ENCODE data around the gene SPATS2L. TPM values are rescaled to one million over a fixed set of nuclear protein-coding genes. Genes with fewer than 3 reads are reported as not detected.

SPATS2L gene
- polyA plus RNA-seq, 1 of the 3 experiments (the other 2 are of a cell fraction) = 86.8 TPM

- TF ChIP-seq PBX3 (IDR thresholded peaks at IDR 0.05) (no peak), SMC3 (IDR thresholded peaks at IDR 0.05; ENCODE audit: low read depth, low read length) (no peak), SIN3A (IDR thresholded peaks at IDR 0.05; ENCODE audit: borderline replicate concordance, low read depth, low read length) (no peak), TCF12 (IDR thresholded peaks at IDR 0.05) (no peak), RXRA (IDR thresholded peaks at IDR 0.05; ENCODE audit: borderline replicate concordance, low read depth) (no peak)
Observed at GRCh38 chr2:200258081-200258480, 48.4 kb upstream of the SPATS2L start (continued).

GRCh38 chr2:200258881-200259576 lies 47.5 kb upstream of the SPATS2L start:
- no peak overlapping the region for H3K9ac ChIP-seq
- no peak overlapping the region for H3K27ac ChIP-seq (ENCODE audit: low read depth in 2 of 2, low read length in 1 of 2)
- H3K27me3 ChIP-seq (ENCODE audit: insufficient read depth) = no peaks in the 10 kb centered on the region; the same call in 1 of the 2 replicates
- CTCF ChIA-PET = no interaction called here
- POLR2A ChIA-PET = no interaction called here
- no peaks in the 10 kb centered on the region for H3K9me3 ChIP-seq
- no peak overlapping the region for H3K4me2 ChIP-seq
- H3K36me3 ChIP-seq (replicated peaks in 1 of 2; ENCODE audit: control insufficient read depth in 1 of 2, insufficient read depth in 2 of 2, low read length in 1 of 2) = no peaks in the 10 kb centered on the region
- no peaks in the 10 kb centered on the region for H3K4me1 ChIP-seq (ENCODE audit: control insufficient read depth in 1 of 2, insufficient read depth in 2 of 2, low read depth in 1 of 2, low read length in 1 of 2)
- TF ChIP-seq, protein P1, sequence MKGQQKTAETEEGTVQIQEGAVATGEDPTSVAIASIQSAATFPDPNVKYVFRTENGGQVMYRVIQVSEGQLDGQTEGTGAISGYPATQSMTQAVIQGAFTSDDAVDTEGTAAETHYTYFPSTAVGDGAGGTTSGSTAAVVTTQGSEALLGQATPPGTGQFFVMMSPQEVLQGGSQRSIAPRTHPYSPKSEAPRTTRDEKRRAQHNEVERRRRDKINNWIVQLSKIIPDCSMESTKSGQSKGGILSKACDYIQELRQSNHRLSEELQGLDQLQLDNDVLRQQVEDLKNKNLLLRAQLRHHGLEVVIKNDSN (IDR thresholded peaks at IDR 0.05; ENCODE audit: borderline replicate concordance, low read depth) = no peak
- TF ChIP-seq, protein P2, sequence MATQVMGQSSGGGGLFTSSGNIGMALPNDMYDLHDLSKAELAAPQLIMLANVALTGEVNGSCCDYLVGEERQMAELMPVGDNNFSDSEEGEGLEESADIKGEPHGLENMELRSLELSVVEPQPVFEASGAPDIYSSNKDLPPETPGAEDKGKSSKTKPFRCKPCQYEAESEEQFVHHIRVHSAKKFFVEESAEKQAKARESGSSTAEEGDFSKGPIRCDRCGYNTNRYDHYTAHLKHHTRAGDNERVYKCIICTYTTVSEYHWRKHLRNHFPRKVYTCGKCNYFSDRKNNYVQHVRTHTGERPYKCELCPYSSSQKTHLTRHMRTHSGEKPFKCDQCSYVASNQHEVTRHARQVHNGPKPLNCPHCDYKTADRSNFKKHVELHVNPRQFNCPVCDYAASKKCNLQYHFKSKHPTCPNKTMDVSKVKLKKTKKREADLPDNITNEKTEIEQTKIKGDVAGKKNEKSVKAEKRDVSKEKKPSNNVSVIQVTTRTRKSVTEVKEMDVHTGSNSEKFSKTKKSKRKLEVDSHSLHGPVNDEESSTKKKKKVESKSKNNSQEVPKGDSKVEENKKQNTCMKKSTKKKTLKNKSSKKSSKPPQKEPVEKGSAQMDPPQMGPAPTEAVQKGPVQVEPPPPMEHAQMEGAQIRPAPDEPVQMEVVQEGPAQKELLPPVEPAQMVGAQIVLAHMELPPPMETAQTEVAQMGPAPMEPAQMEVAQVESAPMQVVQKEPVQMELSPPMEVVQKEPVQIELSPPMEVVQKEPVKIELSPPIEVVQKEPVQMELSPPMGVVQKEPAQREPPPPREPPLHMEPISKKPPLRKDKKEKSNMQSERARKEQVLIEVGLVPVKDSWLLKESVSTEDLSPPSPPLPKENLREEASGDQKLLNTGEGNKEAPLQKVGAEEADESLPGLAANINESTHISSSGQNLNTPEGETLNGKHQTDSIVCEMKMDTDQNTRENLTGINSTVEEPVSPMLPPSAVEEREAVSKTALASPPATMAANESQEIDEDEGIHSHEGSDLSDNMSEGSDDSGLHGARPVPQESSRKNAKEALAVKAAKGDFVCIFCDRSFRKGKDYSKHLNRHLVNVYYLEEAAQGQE (IDR thresholded peaks at IDR 0.05; ENCODE audit: low read depth, low read length) = no peak
- no peak for TF ChIP-seq RAD21 (IDR thresholded peaks at IDR 0.05; ENCODE audit: low read length)
- no peak for TF ChIP-seq RXRA (IDR thresholded peaks at IDR 0.05; ENCODE audit: borderline replicate concordance, low read depth)
- no peak for TF ChIP-seq CHD2 (IDR thresholded peaks at IDR 0.05; ENCODE audit: low read length, partially characterized antibody)
- TF ChIP-seq USF2 (IDR thresholded peaks at IDR 0.05; ENCODE audit: borderline replicate concordance, low read depth, low read length) = no peak
- no peak for TF ChIP-seq SMC3 (IDR thresholded peaks at IDR 0.05; ENCODE audit: low read depth, low read length)
- no peak for TF ChIP-seq EZH2phosphoT487 (IDR thresholded peaks at IDR 0.05; ENCODE audit: borderline replicate concordance, low read depth)
- TF ChIP-seq MAX (IDR thresholded peaks at IDR 0.05; ENCODE audit: low read depth) = no peak
- no peak for TF ChIP-seq POLR2AphosphoS5 (IDR thresholded peaks at IDR 0.05; ENCODE audit: low read depth, low read length)
- TF ChIP-seq RCOR1 (IDR thresholded peaks at IDR 0.05; ENCODE audit: low read length) = no peak
- no peak for TF ChIP-seq MXI1 (IDR thresholded peaks at IDR 0.05; ENCODE audit: low read depth, low read length)
- TF ChIP-seq CTCF (IDR thresholded peaks at IDR 0.05) = no peak
- TF ChIP-seq NFIC (IDR thresholded peaks at IDR 0.05; ENCODE audit: borderline replicate concordance) = no peak
- H4K20me1 ChIP-seq (ENCODE audit: insufficient read depth) = no peaks in the 10 kb centered on the region
- WGBS (ENCODE audit: low lambda C conversion rate) = 79% methylated on average over 7 of the region's 7 CpGs
- H3K9me2 ChIP-seq = no peaks in the 10 kb centered on the region
- DNase-seq = no peak
- no peak overlapping the region for H3K4me3 ChIP-seq (ENCODE audit: low read depth in 2 of 2, low read length in 1 of 2)
- no peaks in the 10 kb centered on the region for H3K79me2 ChIP-seq (ENCODE audit: insufficient read depth)
- no peaks in the 10 kb centered on the region for H3F3A ChIP-seq (replicated peaks; ENCODE audit: insufficient read depth)
- H2AFZ ChIP-seq (ENCODE audit: low read depth) = no peak overlapping the region
